ENCODE measurements around the gene EID1. TPM values are rescaled to one million over a fixed set of nuclear protein-coding genes. Genes with fewer than 3 reads are reported as not detected.
A peak's percentile ranks its signal among the peaks of the same experiment; 100 is the strongest.

The EID1 gene
- total RNA-seq, 2 experiments from 2014 or later, result 104 to 111 TPM

GRCh38 chr15:48880070-48880634 is 2.2 kb downstream of the EID1 start:
- H3K4me2 ChIP-seq (ENCODE audit: low read length), result peak overlapping the region; percentile 98
- CTCF ChIA-PET (ENCODE audit: unreplicated experiment), result no interaction called here

DNA sequence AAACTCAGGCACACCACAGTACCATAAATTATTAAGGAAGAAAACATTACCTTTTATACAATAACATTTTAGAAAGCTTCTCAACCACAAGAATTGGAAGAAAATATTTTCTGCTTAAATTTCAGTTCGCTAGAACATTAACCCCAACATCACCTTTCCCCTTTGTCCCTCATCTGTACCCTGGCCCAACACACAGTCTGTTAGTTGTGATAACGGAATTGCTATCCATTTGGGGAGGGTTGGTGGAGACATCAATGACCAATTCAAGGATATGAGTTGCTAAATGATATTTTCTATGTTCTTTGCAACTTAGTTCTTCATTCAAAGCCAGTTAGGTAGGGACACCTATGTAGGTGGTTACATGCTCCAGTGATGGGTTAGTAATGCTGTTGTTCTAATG is 5.8 kb downstream of the EID1 start:
- DNase-seq (ENCODE audit: low spot score), result no peak
- peaks cover 22% of the 10 kb centered on the region for H3K79me2 ChIP-seq (ENCODE audit: insufficient read depth, low read depth, low read length)

More at GRCh38 chr15:48880070-48880634, 2.2 kb downstream of the EID1 start:
- peaks cover 24% of the 10 kb centered on the region for H3K36me3 ChIP-seq (ENCODE audit: insufficient read depth, low read length)
- H3K27ac ChIP-seq (ENCODE audit: low read depth, low read length, poor library complexity, severe bottlenecking), result no peak overlapping the region
- peaks cover 16% of the 10 kb centered on the region for H3K4me1 ChIP-seq (ENCODE audit: insufficient read depth, low read length, poor library complexity, severe bottlenecking)
- peak overlapping the region; percentile 85 for H3K4me3 ChIP-seq (ENCODE audit: low read depth, low read length, poor library complexity, severe bottlenecking)
- peaks cover 34% of the 10 kb centered on the region for H4K20me1 ChIP-seq (ENCODE audit: insufficient read depth, low read length)
- POLR2A ChIA-PET, result interaction anchor here (0.6 to 3.0 kb wide), 3 partner anchors 10 to 530 kb away, joined by 3 to 19 read pairs (median 3); no protein-coding TSS in a partner anchor
- H3K9me2 ChIP-seq (ENCODE audit: insufficient read depth, low read length), result no peaks in the 10 kb centered on the region
- no peak overlapping the region for H2AFZ ChIP-seq (ENCODE audit: low read length)
- intact Hi-C loops (cut with micrococcal nuclease; ENCODE audit: unreplicated experiment), result no loop called here
- H3K79me2 ChIP-seq (ENCODE audit: insufficient read depth, low read depth, low read length), result peaks cover 28% of the 10 kb centered on the region
- no peak for DNase-seq (ENCODE audit: low spot score)
- no peaks in the 10 kb centered on the region for H3K9me3 ChIP-seq (ENCODE audit: low read length)
- no TSS peak for BruUV-seq (replicated peaks)
- TF ChIP-seq, protein P1, sequence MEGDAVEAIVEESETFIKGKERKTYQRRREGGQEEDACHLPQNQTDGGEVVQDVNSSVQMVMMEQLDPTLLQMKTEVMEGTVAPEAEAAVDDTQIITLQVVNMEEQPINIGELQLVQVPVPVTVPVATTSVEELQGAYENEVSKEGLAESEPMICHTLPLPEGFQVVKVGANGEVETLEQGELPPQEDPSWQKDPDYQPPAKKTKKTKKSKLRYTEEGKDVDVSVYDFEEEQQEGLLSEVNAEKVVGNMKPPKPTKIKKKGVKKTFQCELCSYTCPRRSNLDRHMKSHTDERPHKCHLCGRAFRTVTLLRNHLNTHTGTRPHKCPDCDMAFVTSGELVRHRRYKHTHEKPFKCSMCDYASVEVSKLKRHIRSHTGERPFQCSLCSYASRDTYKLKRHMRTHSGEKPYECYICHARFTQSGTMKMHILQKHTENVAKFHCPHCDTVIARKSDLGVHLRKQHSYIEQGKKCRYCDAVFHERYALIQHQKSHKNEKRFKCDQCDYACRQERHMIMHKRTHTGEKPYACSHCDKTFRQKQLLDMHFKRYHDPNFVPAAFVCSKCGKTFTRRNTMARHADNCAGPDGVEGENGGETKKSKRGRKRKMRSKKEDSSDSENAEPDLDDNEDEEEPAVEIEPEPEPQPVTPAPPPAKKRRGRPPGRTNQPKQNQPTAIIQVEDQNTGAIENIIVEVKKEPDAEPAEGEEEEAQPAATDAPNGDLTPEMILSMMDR (conservative IDR thresholded peaks at IDR 0.05; ENCODE audit: low read length), result no peak
- TF ChIP-seq EZH2phosphoT487 (IDR thresholded peaks at IDR 0.05; ENCODE audit: borderline replicate concordance, low read depth, low read length), result no peak

DNA sequence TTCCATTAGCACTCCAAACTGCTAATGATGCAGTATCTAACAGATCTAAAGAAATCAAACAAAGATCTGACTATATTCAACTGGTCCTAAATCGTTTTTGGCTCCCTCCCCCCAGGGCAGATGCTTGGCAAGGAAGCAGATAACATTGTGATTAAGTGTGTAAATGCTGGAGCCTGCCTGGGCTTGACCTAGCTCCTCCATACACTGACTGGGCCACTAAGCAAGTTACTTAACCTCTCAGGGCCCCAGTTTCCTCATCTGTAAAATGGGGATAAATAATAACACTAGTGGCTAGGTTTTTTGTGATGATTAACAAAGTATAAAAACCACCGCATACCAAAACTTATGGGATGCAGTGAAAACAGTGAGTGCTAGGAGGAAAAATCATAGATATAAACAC is 9.2 kb downstream of the EID1 start:
- TF ChIP-seq, protein P1 (conservative IDR thresholded peaks at IDR 0.05; ENCODE audit: low read length), result no peak
- no peak for TF ChIP-seq EZH2phosphoT487 (IDR thresholded peaks at IDR 0.05; ENCODE audit: borderline replicate concordance, low read depth, low read length)
- ChIA-PET POLR2A (interaction anchor here (0.7 to 1.0 kb wide), 3 partner anchors 9 to 488 kb away, joined by 3 read pairs; partner anchors contain the start of gene EID1), CTCF (ENCODE audit: unreplicated experiment) (no interaction called here)
- H2AFZ ChIP-seq (ENCODE audit: low read length), result no peak overlapping the region
- H3K79me2 ChIP-seq (ENCODE audit: insufficient read depth, low read depth, low read length), result no peaks in the 10 kb centered on the region
- no peaks in the 10 kb centered on the region for H3K9me2 ChIP-seq (ENCODE audit: insufficient read depth, low read length)
- DNase-seq (ENCODE audit: low spot score), result no peak
- H3K4me3 ChIP-seq (ENCODE audit: low read depth, low read length, poor library complexity, severe bottlenecking), result no peak overlapping the region
- no peaks in the 10 kb centered on the region for H3K4me1 ChIP-seq (ENCODE audit: insufficient read depth, low read length, poor library complexity, severe bottlenecking)
- no peaks in the 10 kb centered on the region for H3K9me3 ChIP-seq (ENCODE audit: low read length)
- H3K27ac ChIP-seq (ENCODE audit: low read depth, low read length, poor library complexity, severe bottlenecking), result no peak overlapping the region
- H3K4me2 ChIP-seq (ENCODE audit: low read length), result no peak overlapping the region
- H4K20me1 ChIP-seq (ENCODE audit: insufficient read depth, low read length), result peaks cover 3% of the 10 kb centered on the region; the same call in 1 of the 2 replicates
- intact Hi-C loops (cut with micrococcal nuclease; ENCODE audit: unreplicated experiment), result no loop called here
- no TSS peak for BruUV-seq (replicated peaks)
- H3K36me3 ChIP-seq (ENCODE audit: insufficient read depth, low read length), result no peaks in the 10 kb centered on the region

More for the DNA sequence above, 5.8 kb downstream of the EID1 start:
- no peaks in the 10 kb centered on the region for H3K9me2 ChIP-seq (ENCODE audit: insufficient read depth, low read length)
- no peak overlapping the region for H2AFZ ChIP-seq (ENCODE audit: low read length)
- ChIA-PET CTCF (ENCODE audit: unreplicated experiment) (no interaction called here), POLR2A (no interaction called here)
- no peak overlapping the region for H3K4me3 ChIP-seq (ENCODE audit: low read depth, low read length, poor library complexity, severe bottlenecking)
- H4K20me1 ChIP-seq (ENCODE audit: insufficient read depth, low read length), result peaks cover 30% of the 10 kb centered on the region
- no peak for TF ChIP-seq EZH2phosphoT487 (IDR thresholded peaks at IDR 0.05; ENCODE audit: borderline replicate concordance, low read depth, low read length)
- TF ChIP-seq, protein P1 (conservative IDR thresholded peaks at IDR 0.05; ENCODE audit: low read length), result no peak
- no peaks in the 10 kb centered on the region for H3K9me3 ChIP-seq (ENCODE audit: low read length)
- H3K27ac ChIP-seq (ENCODE audit: low read depth, low read length, poor library complexity, severe bottlenecking), result no peak overlapping the region
- H3K4me2 ChIP-seq (ENCODE audit: low read length), result no peak overlapping the region
- peaks cover 20% of the 10 kb centered on the region for H3K36me3 ChIP-seq (ENCODE audit: insufficient read depth, low read length)
- intact Hi-C loops (cut with micrococcal nuclease; ENCODE audit: unreplicated experiment), result no loop called here
- peaks cover 16% of the 10 kb centered on the region for H3K4me1 ChIP-seq (ENCODE audit: insufficient read depth, low read length, poor library complexity, severe bottlenecking)
- BruUV-seq (replicated peaks), result no TSS peak
